Measurements from ENCODE around the gene SHPK.

DNA sequence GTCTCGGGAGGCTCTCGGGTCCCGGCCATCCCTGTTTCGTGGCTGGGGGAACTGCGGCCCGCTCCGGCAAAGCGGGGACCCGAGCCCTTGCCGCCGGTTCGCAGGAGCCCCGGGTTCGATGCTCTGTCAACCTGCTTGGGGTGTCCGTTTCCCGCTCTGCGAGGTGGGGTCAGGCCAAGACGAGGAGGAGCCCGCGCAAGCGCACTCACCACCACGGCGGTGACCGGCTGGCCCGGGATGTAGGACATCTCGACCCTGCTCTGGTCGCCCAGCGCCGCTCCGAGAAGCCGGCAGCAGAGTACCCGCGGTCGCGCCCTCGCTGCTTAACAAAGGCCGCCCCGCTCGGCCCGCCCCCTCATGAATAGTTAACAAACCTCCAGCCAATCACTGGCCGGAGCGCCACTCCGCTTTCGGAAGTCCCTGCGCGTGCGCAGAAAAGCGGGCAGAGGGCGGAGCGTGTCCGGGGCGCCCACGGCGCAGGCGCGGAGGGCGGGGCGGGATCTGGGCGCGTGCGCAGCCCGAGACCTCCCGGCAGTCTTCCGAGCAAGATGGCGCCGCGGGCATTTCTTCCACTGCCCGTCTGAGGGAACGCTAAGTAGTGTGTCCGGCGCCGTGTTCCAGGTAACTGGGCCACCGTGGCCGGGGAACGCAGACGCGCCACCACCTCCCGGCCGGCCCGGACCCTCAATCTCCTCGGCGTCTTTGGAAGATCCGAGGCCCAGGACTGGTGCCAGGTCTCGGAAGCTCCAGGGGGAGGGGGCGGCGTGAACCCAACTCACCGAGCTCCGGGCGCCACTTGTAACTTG, 32.4 kb upstream of the SHPK start, which contains the start of the genes EMC6 and TAX1BP3:
- TF ChIP-seq, protein P1, sequence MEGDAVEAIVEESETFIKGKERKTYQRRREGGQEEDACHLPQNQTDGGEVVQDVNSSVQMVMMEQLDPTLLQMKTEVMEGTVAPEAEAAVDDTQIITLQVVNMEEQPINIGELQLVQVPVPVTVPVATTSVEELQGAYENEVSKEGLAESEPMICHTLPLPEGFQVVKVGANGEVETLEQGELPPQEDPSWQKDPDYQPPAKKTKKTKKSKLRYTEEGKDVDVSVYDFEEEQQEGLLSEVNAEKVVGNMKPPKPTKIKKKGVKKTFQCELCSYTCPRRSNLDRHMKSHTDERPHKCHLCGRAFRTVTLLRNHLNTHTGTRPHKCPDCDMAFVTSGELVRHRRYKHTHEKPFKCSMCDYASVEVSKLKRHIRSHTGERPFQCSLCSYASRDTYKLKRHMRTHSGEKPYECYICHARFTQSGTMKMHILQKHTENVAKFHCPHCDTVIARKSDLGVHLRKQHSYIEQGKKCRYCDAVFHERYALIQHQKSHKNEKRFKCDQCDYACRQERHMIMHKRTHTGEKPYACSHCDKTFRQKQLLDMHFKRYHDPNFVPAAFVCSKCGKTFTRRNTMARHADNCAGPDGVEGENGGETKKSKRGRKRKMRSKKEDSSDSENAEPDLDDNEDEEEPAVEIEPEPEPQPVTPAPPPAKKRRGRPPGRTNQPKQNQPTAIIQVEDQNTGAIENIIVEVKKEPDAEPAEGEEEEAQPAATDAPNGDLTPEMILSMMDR (IDR thresholded peaks at IDR 0.05; ENCODE audit: insufficient read depth, low read depth, low read length) = no peak
- TF ChIP-seq EZH2 (IDR thresholded peaks at IDR 0.05; ENCODE audit: insufficient read depth, low read length) = no peak

Measured in astrocyte (in vitro differentiated cells and primary cell).